BLaER1 (cell line): ENCODE measurements around the gene HSD17B4.
"Not testable (repeated sequence)": the region's sequence is repeated elsewhere in the genome, so short reads cannot be mapped to it uniquely, and the experiment has no call there.

Experiments
- H3K27ac ChIP-seq: shearing (Covaris generic); formaldehyde crosslinking; 2 replicates; pipeline ENCODE4 v1.8.1; 2022
- H3K27me3 ChIP-seq: shearing (Covaris generic); formaldehyde crosslinking; 2 replicates; pipeline ENCODE4 v1.8.1; 2022
- H3K36me3 ChIP-seq: shearing (Covaris generic); formaldehyde crosslinking; 2 replicates; pipeline ENCODE4 v1.8.1; 2022
- H3K4me1 ChIP-seq: shearing (Covaris generic); formaldehyde crosslinking; 2 replicates; pipeline ENCODE4 v1.8.1; 2022
- H3K4me2 ChIP-seq: shearing (Covaris generic); formaldehyde crosslinking; 2 replicates; pipeline ENCODE4 v1.8.1; 2022
- H3K4me3 ChIP-seq: shearing (Covaris generic); formaldehyde crosslinking; 2 replicates; pipeline ENCODE4 v1.8.1; 2022
- H3K9ac ChIP-seq: shearing (Covaris generic); formaldehyde crosslinking; 2 replicates; pipeline ENCODE4 v1.8.1; 2022
- H3K9me3 ChIP-seq: shearing (Covaris generic); formaldehyde crosslinking; 2 replicates; pipeline ENCODE4 v1.8.1; 2022
- H4K20me1 ChIP-seq: shearing (Covaris generic); formaldehyde crosslinking; 2 replicates; pipeline ENCODE4 v1.8.1; 2022
- Cebpa-rat ChIP-seq: shearing (Covaris generic); IDR thresholded peaks from 2 replicates; pipeline ENCODE4 v1.8.1; 2022

HSD17B4 gene

DNA sequence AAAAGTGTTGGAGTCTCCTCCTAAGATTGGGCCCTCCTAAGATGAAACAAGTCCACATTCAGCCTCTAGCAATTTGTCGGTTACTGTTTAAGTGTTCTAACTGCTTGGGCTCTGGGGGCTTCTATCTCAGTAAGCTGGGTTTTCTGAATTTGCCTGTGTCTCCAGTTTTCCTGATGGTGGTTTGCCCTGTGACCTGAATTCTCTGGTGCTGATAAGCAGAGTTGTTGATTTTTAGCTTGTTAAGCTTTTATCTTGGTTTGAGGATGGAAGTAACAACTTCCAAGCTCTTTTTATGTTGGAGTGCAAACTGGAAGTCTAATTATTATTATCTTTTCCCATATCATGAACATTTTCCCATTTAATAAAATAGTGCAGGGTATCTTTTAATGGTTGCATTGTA, 30.9 kb downstream of the HSD17B4 start:
- TF ChIP-seq Cebpa-rat = no peak
- no peak overlapping the region for H3K4me3 ChIP-seq
- H3K4me2 ChIP-seq = no peak overlapping the region
- H3K9me3 ChIP-seq = no peaks in the 10 kb centered on the region
- H3K36me3 ChIP-seq = peaks cover 56% of the 10 kb centered on the region
- no peak overlapping the region for H3K9ac ChIP-seq
- H3K4me1 ChIP-seq = no peaks in the 10 kb centered on the region
- H3K27me3 ChIP-seq = no peaks in the 10 kb centered on the region
- H4K20me1 ChIP-seq = no peaks in the 10 kb centered on the region
- H3K27ac ChIP-seq = no peak overlapping the region

DNA sequence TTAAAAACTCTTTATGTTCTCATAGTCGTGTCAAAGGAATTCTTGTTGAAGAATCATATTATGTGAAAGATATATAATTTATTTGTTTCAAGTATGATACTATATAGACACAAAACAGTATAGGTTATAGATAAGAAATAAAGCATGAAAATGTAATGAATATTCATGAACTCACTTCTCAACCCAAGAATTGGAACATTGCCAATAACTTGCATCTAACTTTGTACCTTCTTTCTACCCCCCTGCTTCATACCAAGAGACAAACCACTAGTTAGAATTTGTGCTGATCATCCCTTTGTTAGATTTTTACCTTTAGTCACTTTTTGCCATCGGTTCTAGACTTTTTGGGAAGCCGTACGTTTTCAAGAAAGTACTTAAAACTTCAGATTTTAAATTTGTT, 32.6 kb downstream of the HSD17B4 start:
- no peaks in the 10 kb centered on the region for H3K9me3 ChIP-seq
- TF ChIP-seq Cebpa-rat = no peak
- H3K4me3 ChIP-seq = no peak overlapping the region
- H4K20me1 ChIP-seq = no peaks in the 10 kb centered on the region
- no peak overlapping the region for H3K27ac ChIP-seq
- peaks cover 49% of the 10 kb centered on the region for H3K36me3 ChIP-seq
- H3K27me3 ChIP-seq = no peaks in the 10 kb centered on the region
- H3K9ac ChIP-seq = no peak overlapping the region
- H3K4me2 ChIP-seq = no peak overlapping the region
- no peaks in the 10 kb centered on the region for H3K4me1 ChIP-seq

GRCh38 chr5:119501671-119502179, 49.4 kb downstream of the HSD17B4 start:
- Histone ChIP-seq H3K27ac (no peak overlapping the region), H3K27me3 (no peaks in the 10 kb centered on the region), H3K4me1 (no peaks in the 10 kb centered on the region), H3K4me3 (no peak overlapping the region), H3K36me3 (peaks cover 70% of the 10 kb centered on the region), H3K4me2 (no peak overlapping the region), H3K9ac (no peak overlapping the region), H4K20me1 (no peaks in the 10 kb centered on the region), H3K9me3 (peaks cover 25% of the 10 kb centered on the region)
- TF ChIP-seq Cebpa-rat = no peak

DNA sequence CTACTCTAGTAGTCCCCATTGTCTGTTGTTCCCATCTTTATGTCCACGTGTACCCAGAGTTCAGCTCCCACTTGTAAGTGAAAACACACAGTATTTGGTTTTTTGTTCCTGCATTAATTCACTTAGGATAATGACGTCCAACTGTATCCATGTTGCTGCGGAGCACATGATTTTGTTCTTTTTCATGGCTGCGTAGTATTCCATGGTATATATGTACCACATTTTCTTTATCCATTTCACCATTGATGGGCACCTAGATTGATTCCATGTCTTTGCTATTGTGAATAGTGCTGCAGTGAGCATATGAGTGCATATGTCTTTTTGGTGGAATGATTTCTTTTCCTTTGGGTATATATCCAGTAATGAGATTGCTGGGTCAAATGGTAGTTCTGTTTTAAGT, 51.6 kb downstream of the HSD17B4 start:
- not testable (repeated sequence) for H3K27me3 ChIP-seq, H3K27ac ChIP-seq, H3K4me2 ChIP-seq, H3K4me1 ChIP-seq, H3K4me3 ChIP-seq, H4K20me1 ChIP-seq, H3K9ac ChIP-seq
- peaks cover 25% of the 10 kb centered on the region for H3K9me3 ChIP-seq
- peaks cover 61% of the 10 kb centered on the region for H3K36me3 ChIP-seq

DNA sequence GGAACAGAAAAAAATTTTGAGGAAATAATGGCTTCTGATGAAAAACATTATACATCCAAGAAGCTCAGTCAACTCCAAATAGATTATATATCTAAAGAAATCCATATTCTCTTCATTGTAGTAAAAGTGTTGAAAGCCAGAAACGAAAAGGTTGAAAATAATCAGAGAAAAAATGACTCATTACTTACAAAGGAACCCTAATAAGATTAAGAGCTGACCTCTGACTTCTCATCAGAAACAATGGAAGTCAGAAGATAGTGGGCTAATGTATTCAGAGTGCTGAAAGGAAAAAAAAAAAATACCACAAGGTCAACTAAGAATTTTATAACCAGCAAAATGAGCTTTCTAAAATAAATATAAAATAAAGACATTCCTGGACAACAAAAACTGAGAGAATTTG, 60.0 kb downstream of the HSD17B4 start:
- H3K27ac ChIP-seq = no peak overlapping the region
- H3K27me3 ChIP-seq = no peaks in the 10 kb centered on the region
- H3K9me3 ChIP-seq = peaks cover 6% of the 10 kb centered on the region; the same call in 1 of the 2 replicates
- peaks cover 46% of the 10 kb centered on the region for H3K36me3 ChIP-seq
- no peak overlapping the region for H3K9ac ChIP-seq
- H3K4me3 ChIP-seq = no peak overlapping the region
- no peaks in the 10 kb centered on the region for H3K4me1 ChIP-seq
- no peaks in the 10 kb centered on the region for H4K20me1 ChIP-seq
- no peak overlapping the region for H3K4me2 ChIP-seq
- TF ChIP-seq Cebpa-rat = no peak

GRCh38 chr5:119515192-119515591, 62.9 kb downstream of the HSD17B4 start:
- no peaks in the 10 kb centered on the region for H3K4me1 ChIP-seq
- no peak overlapping the region for H3K27ac ChIP-seq
- no peaks in the 10 kb centered on the region for H3K27me3 ChIP-seq
- no peaks in the 10 kb centered on the region for H4K20me1 ChIP-seq
- H3K9me3 ChIP-seq = peaks cover 6% of the 10 kb centered on the region; the same call in 1 of the 2 replicates
- H3K9ac ChIP-seq = no peak overlapping the region
- no peak for TF ChIP-seq Cebpa-rat
- peaks cover 46% of the 10 kb centered on the region for H3K36me3 ChIP-seq
- H3K4me2 ChIP-seq = no peak overlapping the region
- H3K4me3 ChIP-seq = no peak overlapping the region

DNA sequence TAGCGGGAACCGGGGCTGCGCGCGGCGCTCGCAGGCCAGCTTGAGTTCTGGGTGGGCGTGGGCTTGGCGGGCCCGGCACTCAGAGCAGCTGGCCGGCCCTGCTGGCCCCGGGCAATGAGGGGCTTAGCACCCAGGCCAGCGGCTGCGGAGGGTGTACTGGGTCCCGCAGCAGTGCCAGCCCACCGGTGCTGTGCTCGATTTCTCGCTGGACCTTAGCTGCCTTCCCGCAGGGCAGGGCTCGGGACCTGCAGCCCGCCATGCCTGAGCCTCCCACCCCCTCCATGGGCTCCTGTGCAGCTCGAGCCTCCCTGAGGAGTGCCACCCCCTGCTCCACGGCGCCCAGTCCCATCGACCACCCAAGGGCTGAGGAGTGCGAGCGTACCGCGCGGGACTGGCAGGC, 64.8 kb downstream of the HSD17B4 start:
- not testable (repeated sequence) for H3K4me1 ChIP-seq, H4K20me1 ChIP-seq, H3K9me3 ChIP-seq, H3K4me3 ChIP-seq, H3K27me3 ChIP-seq, H3K9ac ChIP-seq, H3K4me2 ChIP-seq, H3K27ac ChIP-seq
- peaks cover 31% of the 10 kb centered on the region for H3K36me3 ChIP-seq

DNA sequence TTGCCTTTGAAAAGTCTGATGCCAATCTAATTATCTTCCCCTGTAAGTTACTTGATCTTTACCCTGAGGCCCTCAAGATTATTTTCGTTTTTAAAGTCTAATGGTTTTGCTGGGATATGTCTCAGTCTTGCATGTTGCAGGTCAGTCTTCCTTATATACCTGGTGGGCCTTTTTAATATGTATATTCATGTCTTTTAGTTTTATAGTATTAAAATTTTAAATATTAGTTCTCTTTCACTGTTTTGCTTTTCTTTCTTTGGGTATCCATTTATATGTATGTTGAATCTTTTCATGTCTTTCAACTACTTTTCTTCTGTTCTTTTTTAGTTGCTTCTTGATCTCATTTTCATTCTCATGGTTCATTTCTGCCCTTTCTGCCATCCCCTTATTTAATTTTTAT, 68.9 kb downstream of the HSD17B4 start:
- H3K9me3 ChIP-seq = peaks cover 6% of the 10 kb centered on the region; the same call in 1 of the 2 replicates
- H4K20me1 ChIP-seq = no peaks in the 10 kb centered on the region
- no peaks in the 10 kb centered on the region for H3K27me3 ChIP-seq
- no peak overlapping the region for H3K4me3 ChIP-seq
- no peak overlapping the region for H3K27ac ChIP-seq
- H3K4me2 ChIP-seq = no peak overlapping the region
- H3K4me1 ChIP-seq = no peaks in the 10 kb centered on the region
- no peak overlapping the region for H3K9ac ChIP-seq
- peaks cover 29% of the 10 kb centered on the region for H3K36me3 ChIP-seq
- TF ChIP-seq Cebpa-rat = no peak

DNA sequence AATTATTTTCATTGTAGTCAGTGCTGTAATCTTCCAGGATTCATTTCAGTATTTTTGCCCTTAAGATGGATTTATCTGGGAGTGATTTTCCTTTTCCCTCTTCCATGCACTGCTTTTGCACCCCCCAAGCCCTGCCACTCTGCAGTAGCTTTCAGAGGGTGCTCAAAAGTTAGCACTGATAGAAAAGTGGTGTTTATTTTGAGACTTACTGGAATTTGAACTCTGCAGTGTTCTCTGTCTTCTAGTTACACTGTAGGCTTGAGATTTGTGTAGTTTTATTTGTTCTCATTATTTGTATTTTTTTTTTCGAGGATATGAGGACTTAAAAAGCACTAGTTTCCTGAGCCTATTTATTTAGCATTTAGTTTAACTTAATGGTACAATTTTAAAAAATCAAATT, 70.5 kb downstream of the HSD17B4 start:
- no peak overlapping the region for H3K27ac ChIP-seq
- H4K20me1 ChIP-seq = no peaks in the 10 kb centered on the region
- H3K4me1 ChIP-seq = no peaks in the 10 kb centered on the region
- H3K36me3 ChIP-seq = peaks cover 21% of the 10 kb centered on the region
- H3K4me2 ChIP-seq = no peak overlapping the region
- H3K27me3 ChIP-seq = no peaks in the 10 kb centered on the region
- no peak for TF ChIP-seq Cebpa-rat
- H3K9ac ChIP-seq = no peak overlapping the region
- H3K9me3 ChIP-seq = no peaks in the 10 kb centered on the region
- no peak overlapping the region for H3K4me3 ChIP-seq

DNA sequence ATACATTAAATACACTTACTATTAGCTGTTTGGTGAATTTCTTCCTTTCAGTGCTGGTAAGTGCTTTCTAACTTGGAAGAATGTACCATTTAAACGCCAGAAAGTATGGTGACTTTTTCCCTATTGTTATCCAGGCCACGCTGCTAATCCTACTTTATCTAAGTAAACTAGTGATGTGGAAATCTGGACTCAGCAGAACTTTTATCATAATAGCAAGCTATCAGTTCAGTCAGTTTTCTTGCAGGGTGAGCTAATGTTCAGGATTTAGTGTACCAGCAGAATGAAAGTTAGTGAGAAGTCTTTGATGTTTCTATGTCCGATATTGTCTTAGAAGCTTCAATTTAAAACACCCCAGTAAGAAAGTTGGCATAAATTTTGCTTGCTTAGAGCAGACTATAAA, 72.2 kb downstream of the HSD17B4 start:
- H3K27me3 ChIP-seq = no peaks in the 10 kb centered on the region
- H3K4me2 ChIP-seq = no peak overlapping the region
- H3K9me3 ChIP-seq = no peaks in the 10 kb centered on the region
- H3K36me3 ChIP-seq = peaks cover 16% of the 10 kb centered on the region; the same call in 1 of the 2 replicates
- no peaks in the 10 kb centered on the region for H4K20me1 ChIP-seq
- H3K27ac ChIP-seq = no peak overlapping the region
- no peak overlapping the region for H3K4me3 ChIP-seq
- no peaks in the 10 kb centered on the region for H3K4me1 ChIP-seq
- H3K9ac ChIP-seq = no peak overlapping the region
- TF ChIP-seq Cebpa-rat = no peak

- Histone ChIP-seq H3K9ac (no peak overlapping the region), H4K20me1 (no peaks in the 10 kb centered on the region), H3K27ac (no peak overlapping the region), H3K27me3 (no peaks in the 10 kb centered on the region), H3K9me3 (no peaks in the 10 kb centered on the region), H3K4me1 (no peaks in the 10 kb centered on the region), H3K4me3 (no peak overlapping the region), H3K4me2 (no peak overlapping the region), H3K36me3 (peaks cover 29% of the 10 kb centered on the region; the same call in 1 of the 2 replicates)
- no peak for TF ChIP-seq Cebpa-rat
These were observed 75.1 kb downstream of the HSD17B4 start for GRCh38 chr5:119527351-119527750.
